Myocyte (in vitro differentiated cells): ENCODE results near the gene DDN. TPM values are rescaled to one million over a fixed set of nuclear protein-coding genes. Genes with fewer than 3 reads are reported as not detected.

Experiments
- total RNA-seq: library from RNA; depleted of rRNA; stranded (reverse); fragments of >200 nt; gene quantifications from 2 replicates; pipeline ENCODE4 v1.2.3, GENCODE V29; 2014

Gene DDN
- total RNA-seq, 1 donor from 2014 or later = 12.3 TPM

Other genes starting within 250 kb of the DDN start
- 32.9 and 44.2 TPM in 2 replicates for gene ADCY6, start 210.3 kb downstream of the DDN start, total RNA-seq
- gene CACNB3, start 180.9 kb downstream of the DDN start, total RNA-seq = 8.5 and 9.0 TPM in 2 replicates
- gene DDX23, start 147.2 kb downstream of the DDN start, total RNA-seq = 60.4 and 61.2 TPM in 2 replicates
- not detected in 2 replicates for gene RND1, start 133.5 kb downstream of the DDN start, total RNA-seq
- gene FKBP11, start 73.9 kb downstream of the DDN start, total RNA-seq = 4.3 and 8.0 TPM in 2 replicates
- 47.6 and 54.1 TPM in 2 replicates for gene ARF3, start 41.9 kb downstream of the DDN start, total RNA-seq
- gene WNT10B, start 27.6 kb downstream of the DDN start, total RNA-seq = 0.83 and 1.4 TPM in 2 replicates
- not detected in 2 replicates for gene WNT1, start 21.1 kb downstream of the DDN start, total RNA-seq
- 67.0 and 76.0 TPM in 2 replicates for gene PRKAG1, start 19.4 kb upstream of the DDN start, total RNA-seq
- gene KMT2D, start 61.4 kb upstream of the DDN start, total RNA-seq = 26.6 and 32.2 TPM in 2 replicates
- 1.2 TPM in 1 of 2 replicates, not detected in the other for gene RHEBL1, start 70.6 kb upstream of the DDN start, total RNA-seq
- gene DHH, start 95.4 kb upstream of the DDN start, total RNA-seq = 0.21 and 0.27 TPM in 2 replicates
- gene LMBR1L, start 111.5 kb upstream of the DDN start, total RNA-seq = 27.0 and 27.5 TPM in 2 replicates
- gene TUBA1B, start 132.0 kb upstream of the DDN start, total RNA-seq = 1,860 and 2,094 TPM in 2 replicates
- 2,694 and 2,699 TPM in 2 replicates for gene TUBA1A, start 189.7 kb upstream of the DDN start, total RNA-seq